Naive thymus-derived CD4-positive, alpha-beta T cell (primary cell): Measurements from ENCODE around the gene PNRC2. TPM values are rescaled to one million over a fixed set of nuclear protein-coding genes. Genes with fewer than 3 reads are reported as not detected.
A peak's percentile ranks its signal among the peaks of the same experiment; 100 is the strongest.
"Not testable (repeated sequence)": the region's sequence is repeated elsewhere in the genome, so short reads cannot be mapped to it uniquely, and the experiment has no call there.

Experiments used
- ATAC-seq: fragments of 150-1000 bp; cut with Tn5 transposase; 2 replicates; pipeline ENCODE4 v1.10.0; 2021; ENCODE audit warnings: mild to moderate bottlenecking, moderate library complexity
- CTCF ChIA-PET: fragments of 350-600 bp; sonication (Branson Sonifier 250); formaldehyde crosslinking; loops from one replicate; lab custom pipeline; 2021; ENCODE audit warnings: antibody characterized with exemption; lab: Charles Lee
- POLR2A ChIA-PET: fragments of 350-600 bp; sonication (Branson Sonifier 250); formaldehyde crosslinking; loops from one replicate; lab custom pipeline; 2021; ENCODE audit warnings: antibody characterized with exemption, inconsistent platforms; lab: Charles Lee
- DNase-seq, 9 donors: peaks; one replicate each; pipeline versions ENCODE4 v3.0.0 to v3.0.0-alpha.2; 2020 to 2022; ENCODE audit warnings: mixed read lengths in 1 of 9
- H3K27ac ChIP-seq: one replicate; pipeline ENCODE4 v1.7.0; 2013; ENCODE audit warnings: mild to moderate bottlenecking, low read depth, low read length, moderate library complexity
- H3K27me3 ChIP-seq, 2 donors: one replicate each; pipeline ENCODE4 v1.7.0; 2013; ENCODE audit warnings: low read length in 2 of 2, mild to moderate bottlenecking in 2 of 2, moderate library complexity in 2 of 2; ENCODE audit not compliant: control insufficient read depth in 2 of 2, insufficient read depth in 2 of 2
- H3K36me3 ChIP-seq, 3 experiments: 1 replicate in 2 of 3; 2 replicates in 1 of 3; pipeline ENCODE4 v1.7.0; 2013; ENCODE audit warnings: low read length in 3 of 3, mild to moderate bottlenecking in 3 of 3, moderate library complexity in 1 of 3; ENCODE audit not compliant: insufficient read depth in 3 of 3, control insufficient read depth in 2 of 3
- H3K4me1 ChIP-seq, 2 donors: one replicate each; pipeline ENCODE4 v1.7.0; 2013; ENCODE audit warnings: low read length in 2 of 2, mild to moderate bottlenecking in 2 of 2, moderate library complexity in 1 of 2; ENCODE audit not compliant: control insufficient read depth in 2 of 2, insufficient read depth in 2 of 2
- H3K4me3 ChIP-seq: 2 replicates; pipeline ENCODE4 v1.7.0; 2013; ENCODE audit warnings: mild to moderate bottlenecking, low read length
- H3K9me3 ChIP-seq, 3 experiments: 1 replicate in 2 of 3; 2 replicates in 1 of 3; pipeline ENCODE4 v1.7.0; 2013; ENCODE audit warnings: low read length in 3 of 3; ENCODE audit not compliant: control insufficient read depth in 2 of 3
- H3K27ac Mint-ChIP-seq, 9 donors: one replicate each; pipeline ENCODE4 v1.8.0; 2020 to 2022; ENCODE audit warnings: mixed read lengths in 9 of 9, mild to moderate bottlenecking in 8 of 9, moderate library complexity in 5 of 9, inconsistent platforms in 2 of 9
- H3K27me3 Mint-ChIP-seq, 5 donors: one replicate each; pipeline ENCODE4 v1.8.0; 2021 to 2022; ENCODE audit warnings: mixed read lengths in 5 of 5, mild to moderate bottlenecking in 1 of 5
- H3K36me3 Mint-ChIP-seq, 5 donors: one replicate each; pipeline ENCODE4 v1.8.0; 2020 to 2022; ENCODE audit warnings: mixed read lengths in 5 of 5, mild to moderate bottlenecking in 3 of 5, inconsistent platforms in 1 of 5
- H3K4me1 Mint-ChIP-seq, 7 donors: one replicate each; pipeline ENCODE4 v1.8.0; 2020 to 2022; ENCODE audit warnings: mixed read lengths in 7 of 7, mild to moderate bottlenecking in 3 of 7, inconsistent platforms in 1 of 7
- H3K4me3 Mint-ChIP-seq, 10 donors: one replicate each; pipeline ENCODE4 v1.8.0; 2020 to 2022; ENCODE audit warnings: mild to moderate bottlenecking in 10 of 10, mixed read lengths in 10 of 10, moderate library complexity in 6 of 10, inconsistent platforms in 2 of 10
- H3K9me3 Mint-ChIP-seq, 11 donors: one replicate each; pipeline ENCODE4 v1.8.0; 2020 to 2022; ENCODE audit warnings: mixed read lengths in 11 of 11, mild to moderate bottlenecking in 4 of 11, inconsistent platforms in 1 of 11, moderate library complexity in 1 of 11
- intact Hi-C, 2 donors: fragments of 100-400 bp; cut with micrococcal nuclease; formaldehyde crosslinking; loops; one replicate each; pipeline ENCODE4 v1.15.1; 2023
- polyA plus RNA-seq, 2 donors: library from polyadenylated mRNA; unstranded; fragments of 300-500 nt; fragmentation: Illumina TruSeq; gene quantifications; one replicate each; pipeline ENCODE4 v1.2.3, GENCODE V29; 2021
- total RNA-seq, 6 experiments: library from RNA in 5 of 6; stranded (reverse) in 5 of 6; gene quantifications; 1 replicate in 5 of 6; 2 replicates in 1 of 6; pipeline ENCODE4 v1.2.3 and lab custom pipeline; 2021 to 2026

Gene PNRC2
- total and polyA plus RNA-seq, 7 experiments from 2014 or later = 139 to 180 (median 160) TPM

DNA sequence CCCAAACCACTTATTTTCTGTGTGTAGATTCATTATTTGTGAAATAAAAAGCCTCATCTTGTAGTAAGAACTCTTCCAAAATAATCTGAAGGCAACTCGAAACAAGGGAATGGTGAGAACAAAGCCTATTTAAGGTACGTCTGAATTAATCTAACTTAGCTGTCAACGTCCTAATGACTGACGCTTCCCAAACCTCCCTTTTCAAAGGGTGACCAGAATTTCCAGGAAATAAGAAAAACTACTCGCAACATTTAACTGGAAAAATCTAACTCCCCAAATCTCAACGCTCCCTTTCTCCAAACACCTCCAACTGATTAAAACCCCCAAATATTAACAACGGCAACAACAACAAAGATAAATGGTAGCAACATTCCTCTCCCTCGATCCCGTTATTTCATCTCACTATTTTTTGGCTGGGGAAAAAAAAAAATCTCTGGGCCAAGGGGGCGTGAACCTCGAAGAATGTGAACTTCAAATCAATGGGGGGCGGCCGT is 19.8 kb downstream of the PNRC2 start:
- Histone ChIP-seq H3K27ac (peak overlapping the region; percentile 98), H3K36me3 (peaks cover 0 to 17% (median 0%) of the 10 kb centered on the region in 3 experiments), H3K27me3 (no peaks in the 10 kb centered on the region), H3K4me3 (peak overlapping the region; percentile 75), H3K4me1 (peaks cover 31 to 43% of the 10 kb centered on the region in 2 donors), H3K9me3 (no peaks in the 10 kb centered on the region)
- ATAC-seq (no peak), DNase-seq (no peak)
- Mint-ChIP-seq H3K4me3 (peak overlapping the region; percentile 87 to 98 (median 94)), H3K27ac (peak overlapping the region; percentile 90 to 99 (median 95)), H3K27me3 (peaks cover 0 to 4% (median 0%) of the 10 kb centered on the region in 5 donors), H3K36me3 (peaks cover 0 to 37% (median 8%) of the 10 kb centered on the region in 5 donors), H3K4me1 (peaks cover 45 to 63% (median 58%) of the 10 kb centered on the region in 7 donors), H3K9me3 (peaks cover 0 to 4% (median 0%) of the 10 kb centered on the region in 11 donors)
- ChIA-PET POLR2A (interaction anchor here (1.0 to 8.6 kb wide), 8 partner anchors 9 to 557 kb away, joined by 3 to 108 read pairs (median 4); partner anchors contain the start of gene PNRC2), CTCF (interaction anchor here (0.7 to 1.5 kb wide), 2 partner anchors 18 to 805 kb away, joined by 3 read pairs; no protein-coding TSS in a partner anchor)
- intact Hi-C loops = no loop called here

DNA sequence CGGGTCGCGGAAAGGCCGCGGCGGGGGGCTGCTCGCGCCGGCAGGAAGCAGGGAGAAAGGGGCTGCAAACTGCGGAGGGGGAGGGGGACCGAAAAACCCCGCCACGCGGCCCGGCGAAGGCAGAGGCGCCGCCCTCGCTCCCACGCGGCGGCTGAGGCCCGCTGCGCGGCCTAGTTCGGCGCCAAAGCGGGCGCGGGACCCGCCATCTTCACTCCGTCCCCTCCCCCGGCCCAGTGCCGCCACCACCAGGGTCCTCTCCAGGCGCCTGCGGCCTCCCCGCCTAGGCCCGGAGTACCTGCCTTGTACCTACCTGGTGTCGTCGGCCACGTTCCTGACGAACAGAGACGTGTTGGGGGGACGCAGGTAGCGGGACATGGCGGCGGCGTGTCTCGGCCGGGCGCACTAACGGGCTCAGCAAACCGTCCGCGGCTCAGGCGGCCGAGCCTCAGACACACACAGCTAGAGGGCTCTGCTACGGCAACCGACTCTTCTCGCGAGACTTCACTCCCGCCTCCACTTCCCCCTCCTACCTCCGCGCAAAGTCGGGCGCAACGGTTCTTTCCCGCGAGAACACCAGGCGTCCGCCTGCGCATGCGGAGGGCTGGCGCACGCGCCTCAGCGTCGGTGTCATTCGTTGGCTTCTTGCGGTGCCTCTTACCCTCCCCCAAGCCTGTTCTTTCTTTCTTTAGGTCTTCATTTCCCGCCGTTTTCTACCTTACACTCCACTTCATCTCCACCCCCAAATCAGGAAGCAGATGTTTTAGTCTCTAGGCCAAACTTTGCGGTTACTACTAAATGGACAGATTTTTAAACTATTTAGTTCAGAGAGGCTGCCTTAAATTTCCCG is 20.5 kb downstream of the PNRC2 start, which contains the start of gene SRSF10:
Gene SRSF10, minus strand, starts transcription at position 447 of the 847 bp plus-strand sequence. Its CDS starts 72 bp downstream, at position 375.
- intact Hi-C loops = loop anchor here (1.0 to 5.0 kb wide), 8 partner anchors 21 to 963 kb away; partner anchors contain the start of genes SRRM1 (in 2 of the 2), FUCA1 (in 1 of the 2), GALE (in 1 of the 2) and KDM1A (in 1 of the 2)
- Mint-ChIP-seq H3K4me1 (peaks cover 39 to 57% (median 53%) of the 10 kb centered on the region in 7 donors), H3K9me3 (peaks cover 0 to 4% (median 0%) of the 10 kb centered on the region in 11 donors), H3K27me3 (peaks cover 0 to 4% (median 0%) of the 10 kb centered on the region in 5 donors), H3K4me3 (peak within 1 kb of the TSS; percentile 87 to 98 (median 94)), H3K36me3 (peaks cover 0 to 31% (median 5%) of the 10 kb centered on the region in 5 donors), H3K27ac (peak within 1 kb of the TSS; percentile 94 to 99 (median 96))
- ChIA-PET POLR2A (interaction anchor here (0.7 to 8.6 kb wide), 7 partner anchors 9 to 558 kb away, joined by 3 to 108 read pairs (median 5); partner anchors contain the start of genes LYPLA2 and PNRC2), CTCF (interaction anchor here (0.7 to 1.5 kb wide), 3 partner anchors 17 to 20 kb away, joined by 3 to 4 read pairs (median 3); partner anchors contain the start of gene PNRC2)
- DNase-seq = peak; percentile 91 to 99 (median 98)
- no peaks in the 10 kb centered on the region for H3K9me3 ChIP-seq
- peaks cover 0 to 13% (median 0%) of the 10 kb centered on the region in 3 experiments for H3K36me3 ChIP-seq
- H3K4me3 ChIP-seq = peak within 1 kb of the TSS; percentile 75
- peak within 1 kb of the TSS; percentile 98 for H3K27ac ChIP-seq
- ATAC-seq = peak; percentile 97
- H3K27me3 ChIP-seq = no peaks in the 10 kb centered on the region
- H3K4me1 ChIP-seq = peaks cover 31 to 43% of the 10 kb centered on the region in 2 donors

DNA sequence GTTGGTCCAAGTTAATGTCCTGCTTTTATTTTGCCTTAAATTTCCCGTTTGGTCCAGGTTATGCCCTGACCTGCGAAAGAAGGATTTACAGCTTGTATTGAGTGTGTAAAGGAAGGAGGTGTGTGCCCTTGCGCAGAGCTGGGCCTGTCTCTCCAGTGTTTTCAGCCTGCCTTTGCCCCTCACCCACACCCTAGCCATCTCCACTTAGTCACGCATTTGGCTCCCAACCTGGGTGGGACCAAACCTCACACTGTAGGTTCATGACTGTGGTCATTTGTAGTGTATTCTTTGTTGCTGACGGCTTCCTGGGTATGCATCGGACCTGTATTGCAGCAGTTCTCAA is 21.1 kb downstream of the PNRC2 start:
- DNase-seq (peak in 3 of 9 donors; percentile 13 to 40 (median 31)), ATAC-seq (no peak)
- intact Hi-C loops = loop anchor here (1.0 to 5.0 kb wide), 8 partner anchors 21 to 963 kb away; partner anchors contain the start of genes SRRM1 (in 2 of the 2), FUCA1 (in 1 of the 2), GALE (in 1 of the 2) and KDM1A (in 1 of the 2)
- ChIA-PET POLR2A (interaction anchor here (0.7 to 8.6 kb wide), 7 partner anchors 9 to 558 kb away, joined by 3 to 108 read pairs (median 4); partner anchors contain the start of genes LYPLA2 and PNRC2), CTCF (interaction anchor here (0.7 to 1.5 kb wide), 4 partner anchors 11 to 21 kb away, joined by 3 to 4 read pairs (median 3); partner anchors contain the start of gene PNRC2)
- H3K9me3 ChIP-seq = no peaks in the 10 kb centered on the region
- peaks cover 0 to 4% (median 0%) of the 10 kb centered on the region in 5 donors for H3K27me3 Mint-ChIP-seq
- H3K4me3 ChIP-seq = peak overlapping the region; percentile 75
- H3K4me1 Mint-ChIP-seq = peaks cover 37 to 53% (median 49%) of the 10 kb centered on the region in 7 donors
- H3K4me1 ChIP-seq = peaks cover 31 to 39% of the 10 kb centered on the region in 2 donors
- peaks cover 0 to 31% (median 5%) of the 10 kb centered on the region in 5 donors for H3K36me3 Mint-ChIP-seq
- peak overlapping the region; percentile 98 for H3K27ac ChIP-seq
- H3K27ac Mint-ChIP-seq = peak overlapping the region; percentile 80 to 99 (median 95)
- H3K9me3 Mint-ChIP-seq = peaks cover 0 to 4% (median 0%) of the 10 kb centered on the region in 11 donors
- no peaks in the 10 kb centered on the region for H3K27me3 ChIP-seq
- H3K36me3 ChIP-seq = peaks cover 0 to 13% (median 0%) of the 10 kb centered on the region in 3 experiments
- H3K4me3 Mint-ChIP-seq = peak overlapping the region; percentile 87 to 98 (median 94)

DNA sequence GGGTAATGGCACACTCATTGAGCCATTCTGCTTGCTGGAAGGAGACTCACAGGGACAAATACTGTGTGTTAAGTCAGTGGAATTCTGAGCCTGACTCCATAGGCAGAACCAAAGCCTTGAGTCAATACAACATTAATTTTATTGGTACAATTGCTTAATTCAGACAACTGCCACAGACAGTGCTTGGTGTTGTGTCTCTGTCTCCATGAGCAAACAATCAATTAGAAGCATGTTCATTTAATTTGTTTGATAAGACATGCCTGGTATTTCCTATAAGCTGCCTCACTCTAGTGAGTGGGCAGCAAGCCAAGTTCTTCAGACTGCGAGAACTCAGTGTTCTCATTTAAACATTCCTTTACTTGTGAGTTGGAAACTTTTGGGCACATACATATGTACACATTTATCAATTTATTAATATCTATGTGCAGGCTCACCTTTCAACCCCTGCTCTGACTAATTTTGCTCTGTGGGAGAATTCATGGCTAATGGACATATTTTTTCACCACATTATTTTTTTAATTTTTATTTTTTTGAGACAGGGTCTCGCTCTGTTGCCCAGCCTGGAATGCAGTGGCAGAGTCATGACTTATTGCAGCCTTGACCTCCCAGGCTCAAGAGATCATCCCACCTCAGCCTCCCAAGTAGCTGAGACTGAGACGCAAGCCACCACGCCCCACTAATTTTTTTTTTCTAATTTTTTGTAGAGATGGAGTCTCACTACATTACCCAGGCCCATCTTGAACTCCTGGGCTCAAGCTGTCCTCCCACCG is 25.0 kb downstream of the PNRC2 start:
- H3K27ac Mint-ChIP-seq = no peak overlapping the region
- CTCF ChIA-PET = interaction anchor here (0.6 kb wide), 1 partner anchor 34 kb away, joined by 10 read pairs; no protein-coding TSS in a partner anchor
- DNase-seq (no peak), ATAC-seq (no peak)
- Histone ChIP-seq H3K4me3 (no peak overlapping the region), H3K27ac (no peak overlapping the region), H3K27me3 (no peaks in the 10 kb centered on the region), H3K4me1 (peaks cover 5 to 7% of the 10 kb centered on the region in 2 donors), H3K9me3 (no peaks in the 10 kb centered on the region), H3K36me3 (peaks cover 0 to 4% (median 0%) of the 10 kb centered on the region in 3 experiments)
- intact Hi-C loops = loop anchor here in 1 of 2 donors (5.0 kb wide), 4 partner anchors 168 to 967 kb away; partner anchors contain the start of genes KDM1A, RPL11, SRRM1 and TEX46
- POLR2A ChIA-PET = no interaction called here
- H3K9me3 Mint-ChIP-seq = peaks cover 0 to 4% (median 0%) of the 10 kb centered on the region in 11 donors
- H3K27me3 Mint-ChIP-seq = peaks cover 0 to 4% (median 0%) of the 10 kb centered on the region in 5 donors
- peaks cover 0 to 8% (median 0%) of the 10 kb centered on the region in 5 donors for H3K36me3 Mint-ChIP-seq
- peaks cover 6 to 23% (median 19%) of the 10 kb centered on the region in 7 donors for H3K4me1 Mint-ChIP-seq
- H3K4me3 Mint-ChIP-seq = no peak overlapping the region

DNA sequence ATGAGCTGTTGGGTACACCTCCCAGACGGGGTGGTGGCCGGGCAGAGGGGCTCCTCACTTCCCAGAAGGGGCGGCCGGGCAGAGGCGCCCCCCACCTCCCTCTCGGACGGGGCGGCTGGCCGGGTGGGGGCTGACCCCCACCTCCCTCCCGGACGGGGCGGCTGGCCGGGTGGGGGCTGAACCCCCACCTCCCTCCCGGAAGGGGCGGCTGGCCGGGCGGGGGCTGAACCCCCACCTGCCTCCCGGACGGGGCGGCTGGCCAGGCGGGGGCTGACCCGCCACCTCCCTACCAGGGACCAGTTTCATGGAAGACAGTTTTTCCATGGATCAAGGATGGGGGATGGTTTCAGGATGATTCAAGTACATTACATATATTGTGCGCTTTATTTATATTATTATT is 27.4 kb downstream of the PNRC2 start:
- H3K27me3 ChIP-seq, H3K36me3 ChIP-seq, H3K9me3 ChIP-seq, H3K27ac Mint-ChIP-seq, H3K27ac ChIP-seq, H3K4me3 Mint-ChIP-seq, H3K36me3 Mint-ChIP-seq, H3K27me3 Mint-ChIP-seq, H3K4me3 ChIP-seq, ATAC-seq, intact Hi-C loops, H3K9me3 Mint-ChIP-seq, DNase-seq, POLR2A ChIA-PET, H3K4me1 ChIP-seq: not testable (repeated sequence)
- CTCF ChIA-PET = interaction anchor here (0.5 kb wide), 1 partner anchor 217 kb away, joined by 5 read pairs; no protein-coding TSS in a partner anchor
- peaks cover 2 to 18% (median 12%) of the 10 kb centered on the region in 7 donors for H3K4me1 Mint-ChIP-seq
